GM21786 (cell line): Measurements from ENCODE around the gene CUL4A.
"Not testable (repeated sequence)": the region's sequence is repeated elsewhere in the genome, so short reads cannot be mapped to it uniquely, and the experiment has no call there.

Source experiments
- ATAC-seq: cut with Tn5 transposase; IDR thresholded peaks from one replicate; pipeline ENCODE4 v1.9.1; 2021; ENCODE audit not compliant: unreplicated experiment

Gene CUL4A

GRCh38 chr13:113209336-113209758 lies at the start of gene CUL4A:
CUL4A (plus strand) TSS chr13:113209613; CDS start chr13:113209628, 15 bp downstream.
- ATAC-seq = peak; percentile 27

- ATAC-seq = no peak
Measured at GRCh38 chr13:113159701-113160100, 49.7 kb upstream of the CUL4A start.

- ATAC-seq = no peak
Measured at GRCh38 chr13:113160983-113161382, 48.4 kb upstream of the CUL4A start.

GRCh38 chr13:113161433-113161832 lies 48.0 kb upstream of the CUL4A start:
- ATAC-seq = no peak

GRCh38 chr13:113161975-113162374 lies 47.4 kb upstream of the CUL4A start:
- not testable (repeated sequence) for ATAC-seq

GRCh38 chr13:113162783-113163685 lies 46.4 kb upstream of the CUL4A start:
- ATAC-seq = no peak

GRCh38 chr13:113164492-113164891 lies 44.9 kb upstream of the CUL4A start:
- ATAC-seq = no peak

- ATAC-seq = no peak
Measured at GRCh38 chr13:113166266-113166665, 43.1 kb upstream of the CUL4A start.

- ATAC-seq = no peak
Measured at GRCh38 chr13:113166681-113167080, 42.7 kb upstream of the CUL4A start.

GRCh38 chr13:113167155-113167554 lies 42.3 kb upstream of the CUL4A start:
- no peak for ATAC-seq

- ATAC-seq = no peak
Measured at GRCh38 chr13:113167575-113167974, 41.8 kb upstream of the CUL4A start.

GRCh38 chr13:113168211-113168610 lies 41.2 kb upstream of the CUL4A start:
- ATAC-seq = no peak

- ATAC-seq = no peak
Measured at GRCh38 chr13:113169277-113170272, 39.8 kb upstream of the CUL4A start.

GRCh38 chr13:113170511-113170910 lies 38.9 kb upstream of the CUL4A start:
- ATAC-seq = no peak

- ATAC-seq = no peak
Measured at GRCh38 chr13:113171250-113172125, 37.9 kb upstream of the CUL4A start.

- ATAC-seq = no peak
Measured at GRCh38 chr13:113172419-113172926, 36.9 kb upstream of the CUL4A start.

GRCh38 chr13:113176280-113176679 lies 33.1 kb upstream of the CUL4A start:
- ATAC-seq = no peak

GRCh38 chr13:113176822-113177221 lies 32.6 kb upstream of the CUL4A start:
- no peak for ATAC-seq

- no peak for ATAC-seq
Measured at GRCh38 chr13:113178070-113178895, 31.1 kb upstream of the CUL4A start.

GRCh38 chr13:113178896-113179167 lies 30.6 kb upstream of the CUL4A start:
- no peak for ATAC-seq
